HCT116 (cell line): ENCODE results near the gene MDFIC. TPM values are rescaled to one million over a fixed set of nuclear protein-coding genes. Genes with fewer than 3 reads are reported as not detected.

ENCODE experiments used
- ATAC-seq: fragments of 200-7000 bp; cut with Tn5 transposase; 2 replicates; pipeline ENCODE4 v1.9.1; 2020; ENCODE audit warnings: mild to moderate bottlenecking, moderate library complexity
- BruUV-seq: library from RNA; stranded (reverse); fragments of 400-500 nt; replicated peaks from 2 replicates; lab custom pipeline; 2021; lab: Mats Ljungman, UMichigan
- CTCF ChIA-PET: fragments of 300-600 bp; sonication (Branson Sonifier 250); formaldehyde crosslinking; loops from one replicate; lab custom pipeline; 2021; ENCODE audit warnings: antibody characterized with exemption; lab: Charles Lee
- POLR2A ChIA-PET: fragments of 300-600, 350-600 bp; sonication (Branson Sonifier 250); formaldehyde crosslinking; loops from one replicate; lab custom pipeline; 2021; ENCODE audit warnings: antibody characterized with exemption; lab: Charles Lee
- RAD21 ChIA-PET, 2 experiments: fragments of 300-600 bp; sonication (Branson Sonifier 250); formaldehyde crosslinking; loops; one replicate each; lab custom pipeline; 2023; ENCODE audit warnings: low total read pairs in 2 of 2; ENCODE audit not compliant: uncharacterized antibody in 2 of 2, unreplicated experiment in 2 of 2, low non-redundant PET in 1 of 2; lab: Charles Lee
- DNase-seq: peaks from one replicate; pipeline ENCODE4 v3.0.0-alpha.2; 2010; ENCODE audit warnings: low read depth, low spot score
- H2AFZ ChIP-seq: fragments of 200-600 bp; shearing (Covaris generic), sonication (generic); 2 replicates; pipeline ENCODE4 v1.6.1; 2017; ENCODE audit warnings: low read depth, mixed run types, mixed read lengths, antibody characterized with exemption, low read length; ENCODE audit not compliant: poor library complexity, severe bottlenecking
- H3K27ac ChIP-seq: 2 replicates; pipeline ENCODE4 v1.5.1; 2012; ENCODE audit warnings: low read depth, low read length
- H3K27me3 ChIP-seq: fragments of 200-600 bp; sonication (generic); 2 replicates; pipeline ENCODE4 v1.6.1; 2016; ENCODE audit warnings: mixed run types, low read length, mixed read lengths; ENCODE audit not compliant: insufficient read depth
- H3K36me3 ChIP-seq, 2 experiments: fragments of 200-500 bp in 1 of 2; fragments of 200-600 bp in 1 of 2; sonication (Bioruptor generic) in 1 of 2; sonication (generic) in 1 of 2; 2 replicates each; pipeline versions ENCODE4 v1.5.1 to v1.6.1; 2014 to 2016; ENCODE audit warnings: low read length in 2 of 2, inconsistent platforms in 1 of 2, mixed read lengths in 1 of 2, mixed run types in 1 of 2; ENCODE audit not compliant: insufficient read depth in 2 of 2, control insufficient read depth in 1 of 2
- H3K4me1 ChIP-seq, 2 experiments: fragments of 200-600 bp in 1 of 2; sonication (generic) in 1 of 2; 2 replicates each; pipeline versions ENCODE4 v1.5.1 to v1.6.1; 2012 to 2017; ENCODE audit warnings: low read length in 2 of 2, inconsistent platforms in 1 of 2, mild to moderate bottlenecking in 1 of 2, mixed read lengths in 1 of 2, mixed run types in 1 of 2, moderate library complexity in 1 of 2; ENCODE audit not compliant: insufficient read depth in 2 of 2, control insufficient read depth in 1 of 2
- H3K4me2 ChIP-seq: fragments of 200-600 bp; sonication (generic); 2 replicates; pipeline ENCODE4 v1.6.1; 2017; ENCODE audit warnings: mixed run types, low read length, mixed read lengths
- H3K4me3 ChIP-seq, 2 experiments: fragments of 200-600 bp in 1 of 2; sonication (generic) in 1 of 2; replicated peaks in 1 of 2; 2 replicates each; pipeline ENCODE4 v1.5.1; 2011 to 2016; ENCODE audit warnings: low read length in 2 of 2, control low read depth in 1 of 2, low read depth in 1 of 2, mild to moderate bottlenecking in 1 of 2, mixed read lengths in 1 of 2, mixed run types in 1 of 2
- H3K79me2 ChIP-seq: fragments of 200-600 bp; sonication (generic); 2 replicates; pipeline ENCODE4 v1.6.1; 2017; ENCODE audit warnings: mild to moderate bottlenecking, mixed run types, low read length, moderate library complexity, mixed read lengths; ENCODE audit not compliant: insufficient read depth
- H3K9ac ChIP-seq: fragments of 200-600 bp; sonication (generic); 2 replicates; pipeline ENCODE4 v1.6.1; 2016; ENCODE audit warnings: low read length, mixed read lengths
- H3K9me2 ChIP-seq: fragments of 200-600 bp; sonication (generic), shearing (Covaris generic); 2 replicates; pipeline ENCODE4 v1.6.1; 2017; ENCODE audit warnings: mixed run types, mild to moderate bottlenecking, moderate library complexity; ENCODE audit not compliant: insufficient read depth
- H3K9me3 ChIP-seq, 2 experiments: fragments of 200-500 bp in 1 of 2; fragments of 200-600 bp in 1 of 2; sonication (Bioruptor generic) in 1 of 2; sonication (generic) in 1 of 2; 2 replicates each; pipeline ENCODE4 v1.6.1; 2014 to 2017; ENCODE audit warnings: low read length in 2 of 2, mixed read lengths in 2 of 2, inconsistent platforms in 1 of 2, low read depth in 1 of 2, mild to moderate bottlenecking in 1 of 2, mixed run types in 1 of 2, moderate library complexity in 1 of 2; ENCODE audit not compliant: control insufficient read depth in 1 of 2, insufficient read depth in 1 of 2
- H4K20me1 ChIP-seq: fragments of 200-600 bp; sonication (generic), shearing (Covaris generic); 2 replicates; pipeline ENCODE4 v1.6.1; 2017; ENCODE audit warnings: mixed run types, mild to moderate bottlenecking, moderate library complexity; ENCODE audit not compliant: insufficient read depth
- CEBPB ChIP-seq: IDR thresholded peaks from 2 replicates; pipeline ENCODE4 v1.6.1; 2012; ENCODE audit warnings: low read depth
- ELF1 ChIP-seq: IDR thresholded peaks from 2 replicates; pipeline ENCODE4 v1.6.1; 2012; ENCODE audit warnings: low read depth, borderline replicate concordance
- EZH2phosphoT487 ChIP-seq: fragments of 200-600 bp; IDR thresholded peaks from 2 replicates; pipeline ENCODE4 v1.6.1; 2018; ENCODE audit warnings: antibody characterized with exemption, borderline replicate concordance
- FOSL1 ChIP-seq: IDR thresholded peaks from 2 replicates; pipeline ENCODE4 v1.6.1; 2012; ENCODE audit warnings: low read depth
- JUND ChIP-seq: IDR thresholded peaks from 2 replicates; pipeline ENCODE4 v1.6.1; 2012
- POLR2A ChIP-seq: IDR thresholded peaks from 2 replicates; pipeline ENCODE4 v1.7.0; 2011; ENCODE audit warnings: borderline replicate concordance; ENCODE audit not compliant: insufficient read depth, insufficient read length; ENCODE audit errors: extremely low read depth
- POLR2AphosphoS5 ChIP-seq: IDR thresholded peaks from 2 replicates; pipeline ENCODE4 v1.6.1; 2011; ENCODE audit warnings: mild to moderate bottlenecking, low read depth, low read length, moderate library complexity
- RAD21 ChIP-seq: IDR thresholded peaks from 2 replicates; pipeline ENCODE4 v1.6.1; 2012; ENCODE audit warnings: low read depth, mild to moderate bottlenecking
- SIN3A ChIP-seq: IDR thresholded peaks from 2 replicates; pipeline ENCODE4 v1.6.1; 2012; ENCODE audit warnings: low read depth
- SRF ChIP-seq: IDR thresholded peaks from 2 replicates; pipeline ENCODE4 v1.6.1; 2012; ENCODE audit warnings: low read depth
- TCF7L2 ChIP-seq: IDR thresholded peaks from 2 replicates; pipeline ENCODE4 v1.7.0; 2011; ENCODE audit warnings: borderline replicate concordance, inconsistent platforms; ENCODE audit not compliant: insufficient read depth, insufficient read length; ENCODE audit errors: extremely low read depth
- YY1 ChIP-seq: IDR thresholded peaks from 2 replicates; pipeline ENCODE4 v1.6.1; 2011; ENCODE audit warnings: low read length, low read depth, moderate library complexity, mild to moderate bottlenecking; ENCODE audit not compliant: insufficient replicate concordance; ENCODE audit errors: extremely low read depth
- ZFX ChIP-seq: fragments of 450-650 bp; IDR thresholded peaks from 2 replicates; pipeline ENCODE4 v1.6.1; 2017
- intact Hi-C: fragments of 100-400 bp; cut with micrococcal nuclease; formaldehyde crosslinking; loops from 2 replicates; pipeline ENCODE4 v1.10.0; 2022
- total RNA-seq: library from RNA; stranded (reverse); gene quantifications from one replicate; pipeline ENCODE4 v1.2.1, GENCODE V29; 2021; ENCODE audit not compliant: unreplicated experiment
- TF ChIP-seq, protein P1 (sequence below), 3 experiments: fragments of 200-600 bp in 1 of 3; sonication (generic) in 1 of 3; IDR thresholded peaks in 2 of 3; conservative IDR thresholded peaks in 1 of 3; 2 replicates each; pipeline ENCODE4 v1.5.1; 2012 to 2017; ENCODE audit warnings: low read depth in 2 of 3, low read length in 2 of 3, antibody characterized with exemption in 1 of 3, borderline replicate concordance in 1 of 3, control low read depth in 1 of 3, mild to moderate bottlenecking in 1 of 3, mixed read lengths in 1 of 3, mixed run types in 1 of 3, moderate library complexity in 1 of 3; ENCODE audit not compliant: insufficient read depth in 1 of 3
- TF ChIP-seq, protein P2 (sequence below): IDR thresholded peaks from 2 replicates; pipeline ENCODE4 v1.6.1; 2012
- TF ChIP-seq, protein P3 (sequence below): IDR thresholded peaks from 2 replicates; pipeline ENCODE4 v1.6.1; 2011; ENCODE audit warnings: mild to moderate bottlenecking, low read length, moderate library complexity; ENCODE audit not compliant: insufficient replicate concordance; ENCODE audit errors: extremely low read depth
- TF ChIP-seq, protein P4 (sequence below): IDR thresholded peaks from 2 replicates; pipeline ENCODE4 v1.6.1; 2012

Gene MDFIC
- total RNA-seq, 1 experiment from 2014 or later, result 8.3 TPM

DNA sequence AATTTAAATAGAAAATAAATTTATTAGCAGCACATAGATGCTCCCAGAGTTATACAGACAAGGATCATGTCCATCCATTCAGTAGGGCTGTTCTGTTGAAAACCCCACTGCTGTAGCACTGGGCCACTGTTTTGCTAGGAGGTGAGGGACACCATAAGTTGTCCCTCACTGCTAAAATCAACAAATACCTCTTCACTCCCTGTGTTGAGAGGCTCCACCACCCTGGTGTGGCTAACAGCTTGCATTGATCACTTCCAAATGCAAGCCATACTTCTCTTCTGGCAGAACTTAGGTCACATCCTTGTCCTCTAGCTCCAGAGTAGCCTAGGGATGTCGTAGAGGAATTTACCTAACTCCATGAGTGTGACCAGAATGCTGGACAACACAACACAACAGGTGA is 55.4 kb downstream of the MDFIC start:
- intact Hi-C loops, result no loop called here
- Histone ChIP-seq H3K4me3 (no peak overlapping the region), H2AFZ (no peak overlapping the region), H3K27ac (no peak overlapping the region), H3K36me3 (no peaks in the 10 kb centered on the region), H3K4me2 (no peak overlapping the region), H3K79me2 (no peaks in the 10 kb centered on the region), H3K4me1 (peaks cover 3 to 9% of the 10 kb centered on the region in 2 experiments; a peak in 3 of 4 replicates), H4K20me1 (no peaks in the 10 kb centered on the region)
- ChIA-PET POLR2A (no interaction called here), RAD21 (no interaction called here)
- no peak for ATAC-seq
- TF ChIP-seq, protein P1, sequence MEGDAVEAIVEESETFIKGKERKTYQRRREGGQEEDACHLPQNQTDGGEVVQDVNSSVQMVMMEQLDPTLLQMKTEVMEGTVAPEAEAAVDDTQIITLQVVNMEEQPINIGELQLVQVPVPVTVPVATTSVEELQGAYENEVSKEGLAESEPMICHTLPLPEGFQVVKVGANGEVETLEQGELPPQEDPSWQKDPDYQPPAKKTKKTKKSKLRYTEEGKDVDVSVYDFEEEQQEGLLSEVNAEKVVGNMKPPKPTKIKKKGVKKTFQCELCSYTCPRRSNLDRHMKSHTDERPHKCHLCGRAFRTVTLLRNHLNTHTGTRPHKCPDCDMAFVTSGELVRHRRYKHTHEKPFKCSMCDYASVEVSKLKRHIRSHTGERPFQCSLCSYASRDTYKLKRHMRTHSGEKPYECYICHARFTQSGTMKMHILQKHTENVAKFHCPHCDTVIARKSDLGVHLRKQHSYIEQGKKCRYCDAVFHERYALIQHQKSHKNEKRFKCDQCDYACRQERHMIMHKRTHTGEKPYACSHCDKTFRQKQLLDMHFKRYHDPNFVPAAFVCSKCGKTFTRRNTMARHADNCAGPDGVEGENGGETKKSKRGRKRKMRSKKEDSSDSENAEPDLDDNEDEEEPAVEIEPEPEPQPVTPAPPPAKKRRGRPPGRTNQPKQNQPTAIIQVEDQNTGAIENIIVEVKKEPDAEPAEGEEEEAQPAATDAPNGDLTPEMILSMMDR (IDR thresholded peaks at IDR 0.05 in 2 of 3, conservative IDR thresholded peaks at IDR 0.05 in 1 of 3; ENCODE audit: borderline replicate concordance in 1 of 3, insufficient read depth in 1 of 3, low read depth in 2 of 3, low read length in 2 of 3), result no peak
- TF ChIP-seq POLR2AphosphoS5 (no peak), YY1 (no peak), RAD21 (no peak)
- TF ChIP-seq, all 23 proteins: peak for 0
- H3K9ac ChIP-seq, result no peak overlapping the region
- no peaks in the 10 kb centered on the region for H3K9me2 ChIP-seq
- CTCF ChIA-PET, result no interaction called here
- BruUV-seq, result no TSS peak
- H3K9me3 ChIP-seq, result no peaks in the 10 kb centered on the region
- H3K27me3 ChIP-seq, result no peaks in the 10 kb centered on the region
- no peak for DNase-seq

DNA sequence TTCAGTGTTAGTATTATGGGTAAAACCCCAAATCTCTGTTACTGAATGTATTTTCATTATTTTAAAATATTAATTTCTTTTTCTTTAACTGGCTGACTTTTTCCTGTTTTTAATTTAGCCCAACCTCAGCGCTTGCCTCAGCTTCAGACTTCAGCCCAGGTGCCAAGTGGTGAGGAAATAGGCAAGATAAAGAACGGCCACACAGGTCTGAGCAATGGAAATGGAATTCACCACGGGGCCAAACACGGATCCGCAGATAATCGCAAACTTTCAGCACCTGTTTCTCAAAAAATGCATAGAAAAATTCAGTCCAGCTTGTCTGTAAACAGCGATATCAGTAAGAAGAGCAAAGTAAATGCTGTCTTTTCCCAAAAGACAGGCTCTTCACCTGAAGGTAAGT is 57.5 kb downstream of the MDFIC start:
- no peaks in the 10 kb centered on the region for H3K79me2 ChIP-seq
- ChIA-PET POLR2A (no interaction called here), CTCF (no interaction called here), RAD21 (no interaction called here)
- H3K36me3 ChIP-seq, result no peaks in the 10 kb centered on the region
- H3K9me2 ChIP-seq, result no peaks in the 10 kb centered on the region
- H4K20me1 ChIP-seq, result no peaks in the 10 kb centered on the region
- no peak overlapping the region for H3K27ac ChIP-seq
- peak overlapping the region; percentile 38; the same call in 1 of the 2 replicates for H3K4me2 ChIP-seq
- no peaks in the 10 kb centered on the region for H3K9me3 ChIP-seq
- no peak overlapping the region for H3K9ac ChIP-seq
- peak overlapping the region; percentile 82 for H2AFZ ChIP-seq
- peak; percentile 10 for DNase-seq
- peak; percentile 59; the same call in 1 of the 2 replicates for ATAC-seq
- no peaks in the 10 kb centered on the region for H3K27me3 ChIP-seq
- intact Hi-C loops, result no loop called here
- H3K4me1 ChIP-seq, result peaks cover 3 to 9% of the 10 kb centered on the region in 2 experiments; a peak in 3 of 4 replicates
- H3K4me3 ChIP-seq, result no peak overlapping the region
- no TSS peak for BruUV-seq
- TF ChIP-seq POLR2AphosphoS5, result no peak
- no peak for TF ChIP-seq EZH2phosphoT487
- TF ChIP-seq, protein P2, sequence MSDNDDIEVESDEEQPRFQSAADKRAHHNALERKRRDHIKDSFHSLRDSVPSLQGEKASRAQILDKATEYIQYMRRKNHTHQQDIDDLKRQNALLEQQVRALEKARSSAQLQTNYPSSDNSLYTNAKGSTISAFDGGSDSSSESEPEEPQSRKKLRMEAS, result no peak
- no peak for TF ChIP-seq TCF7L2
- TF ChIP-seq CEBPB, result peak; percentile 57; the same call in 1 of the 2 replicates
- no peak for TF ChIP-seq SIN3A
- no peak for TF ChIP-seq POLR2A
- peak; percentile 29; the same call in 1 of the 2 replicates for TF ChIP-seq FOSL1
- no peak for TF ChIP-seq ELF1
- TF ChIP-seq YY1, result no peak
- no peak for TF ChIP-seq SRF
- TF ChIP-seq JUND, result no peak
- no peak for TF ChIP-seq RAD21
- TF ChIP-seq, protein P3, sequence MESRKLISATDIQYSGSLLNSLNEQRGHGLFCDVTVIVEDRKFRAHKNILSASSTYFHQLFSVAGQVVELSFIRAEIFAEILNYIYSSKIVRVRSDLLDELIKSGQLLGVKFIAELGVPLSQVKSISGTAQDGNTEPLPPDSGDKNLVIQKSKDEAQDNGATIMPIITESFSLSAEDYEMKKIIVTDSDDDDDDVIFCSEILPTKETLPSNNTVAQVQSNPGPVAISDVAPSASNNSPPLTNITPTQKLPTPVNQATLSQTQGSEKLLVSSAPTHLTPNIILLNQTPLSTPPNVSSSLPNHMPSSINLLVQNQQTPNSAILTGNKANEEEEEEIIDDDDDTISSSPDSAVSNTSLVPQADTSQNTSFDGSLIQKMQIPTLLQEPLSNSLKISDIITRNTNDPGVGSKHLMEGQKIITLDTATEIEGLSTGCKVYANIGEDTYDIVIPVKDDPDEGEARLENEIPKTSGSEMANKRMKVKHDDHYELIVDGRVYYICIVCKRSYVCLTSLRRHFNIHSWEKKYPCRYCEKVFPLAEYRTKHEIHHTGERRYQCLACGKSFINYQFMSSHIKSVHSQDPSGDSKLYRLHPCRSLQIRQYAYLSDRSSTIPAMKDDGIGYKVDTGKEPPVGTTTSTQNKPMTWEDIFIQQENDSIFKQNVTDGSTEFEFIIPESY, result no peak
- TF ChIP-seq ZFX, result no peak
- TF ChIP-seq, protein P4, sequence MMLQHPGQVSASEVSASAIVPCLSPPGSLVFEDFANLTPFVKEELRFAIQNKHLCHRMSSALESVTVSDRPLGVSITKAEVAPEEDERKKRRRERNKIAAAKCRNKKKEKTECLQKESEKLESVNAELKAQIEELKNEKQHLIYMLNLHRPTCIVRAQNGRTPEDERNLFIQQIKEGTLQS, result no peak
